Transverse colon (tissue), 4 donors: ENCODE results near the gene CCNY.

Experiments
- EP300 ChIP-seq: sonication (generic); formaldehyde crosslinking; IDR thresholded peaks from one replicate; pipeline ENCODE4 v1.6.1; 2017; ENCODE audit warnings: antibody characterized with exemption, low read depth
- POLR2A ChIP-seq: fragments of 450-650 bp; IDR thresholded peaks from one replicate; pipeline ENCODE4 v1.6.1; 2016; ENCODE audit warnings: antibody characterized with exemption, mild to moderate bottlenecking, moderate library complexity
- POLR2AphosphoS5 ChIP-seq, 3 donors: sonication (generic); formaldehyde crosslinking; IDR thresholded peaks; one replicate each; pipeline ENCODE4 v1.6.1; 2016; ENCODE audit warnings: antibody characterized with exemption in 3 of 3
- TF ChIP-seq, protein P1 (sequence below), 5 experiments: fragments of 200-600 bp in 3 of 5; fragments of 450-650 bp in 2 of 5; sonication (generic) in 3 of 5; IDR thresholded peaks; 1 replicate in 2 of 5; 2 replicates in 3 of 5; pipeline ENCODE4 v1.5.1; 2016 to 2017; ENCODE audit warnings: antibody characterized with exemption in 5 of 5, inconsistent platforms in 3 of 5, mild to moderate bottlenecking in 2 of 5, moderate library complexity in 1 of 5

DNA sequence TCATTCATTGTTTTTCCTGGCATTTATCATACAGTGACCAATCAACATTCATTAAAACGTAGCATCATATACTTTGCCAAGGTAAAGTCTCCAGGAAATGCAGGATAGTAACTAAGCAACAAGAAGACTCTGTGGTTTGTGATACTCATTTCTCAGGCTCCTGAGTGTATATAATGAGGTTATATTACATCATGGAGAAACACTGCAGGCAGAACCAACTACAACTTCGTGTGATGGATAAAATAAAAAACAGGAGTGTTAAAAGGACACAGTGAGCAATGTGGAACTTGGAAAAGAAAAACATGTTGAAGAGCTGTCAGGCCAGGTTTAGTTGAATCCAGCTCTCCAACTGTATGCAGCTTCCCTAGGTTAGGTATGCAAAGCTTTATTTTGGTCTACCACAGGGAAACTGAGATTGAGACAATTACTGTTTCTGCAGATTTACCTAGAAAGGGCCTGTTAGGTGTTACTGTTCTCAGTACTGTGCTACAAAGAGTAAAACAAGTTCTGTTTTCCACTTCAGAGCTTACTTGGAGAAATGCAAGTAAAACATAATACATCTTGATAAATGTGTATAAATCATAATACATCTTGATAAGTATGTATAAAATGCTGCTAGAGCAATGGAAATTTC lies 7.8 kb upstream of the CCNY start:
- TF ChIP-seq POLR2A (no peak), POLR2AphosphoS5 (IDR thresholded peaks at IDR 0.05) (no peak), EP300 (no peak)
- TF ChIP-seq, protein P1, sequence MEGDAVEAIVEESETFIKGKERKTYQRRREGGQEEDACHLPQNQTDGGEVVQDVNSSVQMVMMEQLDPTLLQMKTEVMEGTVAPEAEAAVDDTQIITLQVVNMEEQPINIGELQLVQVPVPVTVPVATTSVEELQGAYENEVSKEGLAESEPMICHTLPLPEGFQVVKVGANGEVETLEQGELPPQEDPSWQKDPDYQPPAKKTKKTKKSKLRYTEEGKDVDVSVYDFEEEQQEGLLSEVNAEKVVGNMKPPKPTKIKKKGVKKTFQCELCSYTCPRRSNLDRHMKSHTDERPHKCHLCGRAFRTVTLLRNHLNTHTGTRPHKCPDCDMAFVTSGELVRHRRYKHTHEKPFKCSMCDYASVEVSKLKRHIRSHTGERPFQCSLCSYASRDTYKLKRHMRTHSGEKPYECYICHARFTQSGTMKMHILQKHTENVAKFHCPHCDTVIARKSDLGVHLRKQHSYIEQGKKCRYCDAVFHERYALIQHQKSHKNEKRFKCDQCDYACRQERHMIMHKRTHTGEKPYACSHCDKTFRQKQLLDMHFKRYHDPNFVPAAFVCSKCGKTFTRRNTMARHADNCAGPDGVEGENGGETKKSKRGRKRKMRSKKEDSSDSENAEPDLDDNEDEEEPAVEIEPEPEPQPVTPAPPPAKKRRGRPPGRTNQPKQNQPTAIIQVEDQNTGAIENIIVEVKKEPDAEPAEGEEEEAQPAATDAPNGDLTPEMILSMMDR (IDR thresholded peaks at IDR 0.05): no peak
